ENCODE results near the gene EIF4G3.
"Not testable (repeated sequence)": the region's sequence is repeated elsewhere in the genome, so short reads cannot be mapped to it uniquely, and the experiment has no call there.

The EIF4G3 gene

GRCh38 chr1:21143752-21144151 lies 32.9 kb downstream of the EIF4G3 start:
- Histone ChIP-seq H3K36me3 (ENCODE audit: control insufficient read depth, insufficient read depth, low read length) (no peaks in the 10 kb centered on the region), H2AFZ (no peak overlapping the region), H3K27me3 (ENCODE audit: control insufficient read depth, insufficient read depth, low read length) (no peaks in the 10 kb centered on the region), H3K79me2 (peaks cover 4% of the 10 kb centered on the region), H3K27ac (no peak overlapping the region), H3K9me3 (ENCODE audit: control insufficient read depth, low read length) (no peaks in the 10 kb centered on the region), H3K9ac (no peak overlapping the region), H3K4me2 (ENCODE audit: low read length) (no peak overlapping the region), H3K4me3 (ENCODE audit: low read depth, low read length) (no peak overlapping the region), H3K4me1 (no peaks in the 10 kb centered on the region)
- no peak for TF ChIP-seq CTCF (IDR thresholded peaks at IDR 0.05)

- H3K4me3 ChIP-seq (ENCODE audit: low read depth, low read length) = no peak overlapping the region
- TF ChIP-seq CTCF (IDR thresholded peaks at IDR 0.05) = no peak
- no peak overlapping the region for H2AFZ ChIP-seq
- no peaks in the 10 kb centered on the region for H3K36me3 ChIP-seq (ENCODE audit: control insufficient read depth, insufficient read depth, low read length)
- no peaks in the 10 kb centered on the region for H3K4me1 ChIP-seq
- H3K9me3 ChIP-seq (ENCODE audit: control insufficient read depth, low read length) = no peaks in the 10 kb centered on the region
- H3K27ac ChIP-seq = no peak overlapping the region
- no peak overlapping the region for H3K9ac ChIP-seq
- no peaks in the 10 kb centered on the region for H3K27me3 ChIP-seq (ENCODE audit: control insufficient read depth, insufficient read depth, low read length)
- no peak overlapping the region for H3K4me2 ChIP-seq (ENCODE audit: low read length)
- H3K79me2 ChIP-seq = peaks cover 4% of the 10 kb centered on the region
Observed at GRCh38 chr1:21143138-21143537, 33.6 kb downstream of the EIF4G3 start.

- Histone ChIP-seq H3K79me2 (peaks cover 4% of the 10 kb centered on the region), H3K36me3 (ENCODE audit: control insufficient read depth, insufficient read depth, low read length) (no peaks in the 10 kb centered on the region), H3K9me3 (ENCODE audit: control insufficient read depth, low read length) (no peaks in the 10 kb centered on the region), H2AFZ (no peak overlapping the region), H3K27me3 (ENCODE audit: control insufficient read depth, insufficient read depth, low read length) (no peaks in the 10 kb centered on the region), H3K4me3 (ENCODE audit: low read depth, low read length) (no peak overlapping the region), H3K27ac (no peak overlapping the region), H3K9ac (no peak overlapping the region), H3K4me2 (ENCODE audit: low read length) (no peak overlapping the region), H3K4me1 (no peaks in the 10 kb centered on the region)
- no peak for TF ChIP-seq CTCF (IDR thresholded peaks at IDR 0.05)
Observed at GRCh38 chr1:21141030-21141429, 35.7 kb downstream of the EIF4G3 start.

- no peaks in the 10 kb centered on the region for H3K9me3 ChIP-seq (ENCODE audit: control insufficient read depth, low read length)
- no peak overlapping the region for H3K9ac ChIP-seq
- no peak for TF ChIP-seq CTCF (IDR thresholded peaks at IDR 0.05)
- H3K4me3 ChIP-seq (ENCODE audit: low read depth, low read length) = no peak overlapping the region
- H3K4me2 ChIP-seq (ENCODE audit: low read length) = no peak overlapping the region
- H3K36me3 ChIP-seq (ENCODE audit: control insufficient read depth, insufficient read depth, low read length) = no peaks in the 10 kb centered on the region
- H2AFZ ChIP-seq = no peak overlapping the region
- H3K27ac ChIP-seq = no peak overlapping the region
- H3K79me2 ChIP-seq = peaks cover 6% of the 10 kb centered on the region
- H3K4me1 ChIP-seq = no peaks in the 10 kb centered on the region
- no peaks in the 10 kb centered on the region for H3K27me3 ChIP-seq (ENCODE audit: control insufficient read depth, insufficient read depth, low read length)
Observed at GRCh38 chr1:21139601-21140000, 37.1 kb downstream of the EIF4G3 start.

- not testable (repeated sequence) for H3K27ac ChIP-seq; H3K9ac ChIP-seq; H3K4me1 ChIP-seq; H3K27me3 ChIP-seq (ENCODE audit: control insufficient read depth, insufficient read depth, low read length); H3K36me3 ChIP-seq (ENCODE audit: control insufficient read depth, insufficient read depth, low read length); H3K9me3 ChIP-seq (ENCODE audit: control insufficient read depth, low read length); H2AFZ ChIP-seq; H3K4me2 ChIP-seq (ENCODE audit: low read length); H3K79me2 ChIP-seq; H3K4me3 ChIP-seq (ENCODE audit: low read depth, low read length)
Observed at GRCh38 chr1:21136344-21136743, 40.4 kb downstream of the EIF4G3 start.
